Ovary (tissue), 9 donors: ENCODE measurements around the gene IGF1R. TPM values are rescaled to one million over a fixed set of nuclear protein-coding genes. Genes with fewer than 3 reads are reported as not detected.

Experiments
- DNase-seq, 5 donors: peaks; one replicate each; pipeline ENCODE4 v3.0.0-alpha.2; 2019 to 2020
- H3K27ac ChIP-seq, 2 donors: fragments of 200-600 bp; one replicate each; pipeline versions ENCODE4 v1.5.1 to v1.8.0; 2019 to 2022
- H3K27me3 ChIP-seq: fragments of 200-600 bp; one replicate; pipeline ENCODE4 v1.8.0; 2022
- H3K36me3 ChIP-seq: fragments of 200-600 bp; sonication (generic); one replicate; pipeline ENCODE4 v1.5.1; 2019
- H3K4me1 ChIP-seq: one replicate; pipeline ENCODE4 v1.8.1; 2013; ENCODE audit warnings: mild to moderate bottlenecking, moderate library complexity; ENCODE audit not compliant: insufficient read depth
- H3K4me3 ChIP-seq: fragments of 200-600 bp; sonication (generic); one replicate; pipeline ENCODE4 v1.5.1; 2017
- H3K9me3 ChIP-seq, 2 donors: fragments of 200-600 bp in 1 of 2; sonication (generic) in 1 of 2; one replicate each; pipeline versions ENCODE4 v1.5.1 to v1.8.1; 2013 to 2019; ENCODE audit warnings: mild to moderate bottlenecking in 1 of 2, moderate library complexity in 1 of 2
- CTCF ChIP-seq, 3 donors: fragments of 450-650 bp in 2 of 3; fragments of 200-600 bp in 1 of 3; IDR thresholded peaks; one replicate each; pipeline versions ENCODE4 v1.5.1 to v1.8.0; 2016 to 2022; ENCODE audit warnings: antibody characterized with exemption in 3 of 3, mild to moderate bottlenecking in 1 of 3
- EP300 ChIP-seq: sonication (generic); formaldehyde crosslinking; IDR thresholded peaks from one replicate; pipeline ENCODE4 v1.6.1; 2017; ENCODE audit warnings: antibody characterized with exemption
- POLR2A ChIP-seq: fragments of 450-650 bp; IDR thresholded peaks from one replicate; pipeline ENCODE4 v1.6.1; 2017; ENCODE audit warnings: antibody characterized with exemption, mild to moderate bottlenecking, moderate library complexity
- WGBS, 3 donors: extraction: QIAGEN DNeasy Blood & Tissue Kit in 1 of 3; methylation state at CpG; one replicate each; pipeline versions ENCODE4 v1.1.5 to v1.1.7; 2013 to 2017; 5-methylcytosine and 5-hydroxymethylcytosine counted together
- intact Hi-C, 4 donors: fragments of 100-400 bp; cut with DNase I; formaldehyde crosslinking; loops; one replicate each; pipeline versions ENCODE4 v1.11.0 to v1.15.1; 2022 to 2023
- polyA plus RNA-seq, 2 donors: library from polyadenylated mRNA; stranded (reverse); fragments of 200-250 nt in 1 of 2; fragments of 350-450 nt in 1 of 2; fragmentation: Illumina TruSeq in 1 of 2; extraction: RNeasy Lipid Tissue Mini Kit (QIAGEN cat#74804) in 1 of 2; gene quantifications; one replicate each; pipeline ENCODE4 v1.2.3, GENCODE V29; 2013 to 2014
- total RNA-seq, 7 donors: library from RNA; depleted of rRNA in 2 of 7; stranded (reverse); fragments of >200 nt in 2 of 7; fragmentation: NEBNext Ultra II Directional in 3 of 7; extraction: Animal tissue kit (Norgen Biotek cat#: 25700) in 3 of 7; gene quantifications; one replicate each; pipeline versions ENCODE4 v1.1.0 to v1.2.4, GENCODE V29; 2016 to 2023
- donor health status: DM: no; HTN: no; CAD: no; lungs with moderate emphysema.
- donor health status: DM: no; HTN: no; CAD: no.
- donor health status: Bipolar disorder and iron deficiency.
- donor health status: DM: yes; HTN: yes; CAD: no.
- donor health status: DM: no; HTN: no; CAD: no.
- donor health status: DM: yes; HTN: yes; CAD: no.

Gene IGF1R
- total and polyA plus RNA-seq, 9 donors = 15.4 to 88.7 (median 68.9) TPM

GRCh38 chr15:98907927-98908471 is 259.7 kb downstream of the IGF1R start:
- no peak overlapping the region for H3K27ac ChIP-seq
- 64 to 84% (median 77%) methylated on average over 4 of the region's 4 CpGs for WGBS, 3 donors
- no peaks in the 10 kb centered on the region for H3K4me1 ChIP-seq
- no peak for DNase-seq
- no peaks in the 10 kb centered on the region for H3K27me3 ChIP-seq
- intact Hi-C loops = no loop called here
- H3K36me3 ChIP-seq = no peaks in the 10 kb centered on the region
- no peaks in the 10 kb centered on the region for H3K9me3 ChIP-seq
- TF ChIP-seq CTCF (IDR thresholded peaks at IDR 0.05) = no peak
- no peak for TF ChIP-seq POLR2A
- no peak for TF ChIP-seq EP300
- H3K4me3 ChIP-seq = no peak overlapping the region

- no peaks in the 10 kb centered on the region for H3K9me3 ChIP-seq
- H3K36me3 ChIP-seq = no peaks in the 10 kb centered on the region
- no peak overlapping the region for H3K4me3 ChIP-seq
- TF ChIP-seq CTCF (IDR thresholded peaks at IDR 0.05) = no peak
- no peak for TF ChIP-seq EP300
- no peak for TF ChIP-seq POLR2A
- no peak for DNase-seq
- H3K4me1 ChIP-seq = no peaks in the 10 kb centered on the region
- whole genome bisulfite sequencing, 3 donors = 90 to 92% (median 91%) methylated on average over 21 of the region's 21 CpGs
- no peaks in the 10 kb centered on the region for H3K27me3 ChIP-seq
- intact Hi-C loops = no loop called here
- H3K27ac ChIP-seq = no peak overlapping the region
Measured at GRCh38 chr15:98909968-98910885, 261.9 kb downstream of the IGF1R start.

- H3K4me3 ChIP-seq = no peak overlapping the region
- H3K36me3 ChIP-seq = no peaks in the 10 kb centered on the region
- WGBS, 3 donors = 35 to 46% (median 42%) methylated on average over 7 of the region's 7 CpGs
- no peak overlapping the region for H3K27ac ChIP-seq
- DNase-seq = no peak
- no peak for TF ChIP-seq POLR2A
- no peak for TF ChIP-seq CTCF (IDR thresholded peaks at IDR 0.05)
- TF ChIP-seq EP300 = no peak
- intact Hi-C loops = no loop called here
- H3K9me3 ChIP-seq = no peaks in the 10 kb centered on the region
- H3K4me1 ChIP-seq = no peaks in the 10 kb centered on the region
- no peaks in the 10 kb centered on the region for H3K27me3 ChIP-seq
Measured at GRCh38 chr15:98914626-98915025, 266.3 kb downstream of the IGF1R start.

GRCh38 chr15:98916826-98917225 is 268.5 kb downstream of the IGF1R start:
- intact Hi-C loops = no loop called here
- Histone ChIP-seq H3K36me3 (no peaks in the 10 kb centered on the region), H3K27ac (no peak overlapping the region), H3K4me3 (no peak overlapping the region), H3K9me3 (no peaks in the 10 kb centered on the region), H3K27me3 (no peaks in the 10 kb centered on the region), H3K4me1 (peaks cover 3% of the 10 kb centered on the region)
- no peak for TF ChIP-seq POLR2A
- no peak for TF ChIP-seq EP300
- TF ChIP-seq CTCF (IDR thresholded peaks at IDR 0.05) = no peak
- no peak for DNase-seq
- WGBS, 3 donors = 96 to 97% (median 97%) methylated on average over 8 of the region's 8 CpGs
